NB4 (cell line): ENCODE data around the gene FRMD5.

ENCODE experiments used
- MYC ChIP-seq: IDR thresholded peaks from 2 replicates; pipeline ENCODE4 v1.6.1; 2011; ENCODE audit warnings: low read depth, low read length
- POLR2A ChIP-seq: IDR thresholded peaks from 2 replicates; pipeline ENCODE4 v1.6.1; 2011; ENCODE audit warnings: mild to moderate bottlenecking; ENCODE audit not compliant: insufficient read length; ENCODE audit errors: extremely low read depth
- TF ChIP-seq, protein P1 (sequence below): IDR thresholded peaks from 2 replicates; pipeline ENCODE4 v1.6.1; 2011; ENCODE audit warnings: low read depth, low read length
- TF ChIP-seq, protein P2 (sequence below): IDR thresholded peaks from one replicate; pipeline ENCODE4 v1.5.1; 2012; ENCODE audit warnings: low read depth, low read length

DNA sequence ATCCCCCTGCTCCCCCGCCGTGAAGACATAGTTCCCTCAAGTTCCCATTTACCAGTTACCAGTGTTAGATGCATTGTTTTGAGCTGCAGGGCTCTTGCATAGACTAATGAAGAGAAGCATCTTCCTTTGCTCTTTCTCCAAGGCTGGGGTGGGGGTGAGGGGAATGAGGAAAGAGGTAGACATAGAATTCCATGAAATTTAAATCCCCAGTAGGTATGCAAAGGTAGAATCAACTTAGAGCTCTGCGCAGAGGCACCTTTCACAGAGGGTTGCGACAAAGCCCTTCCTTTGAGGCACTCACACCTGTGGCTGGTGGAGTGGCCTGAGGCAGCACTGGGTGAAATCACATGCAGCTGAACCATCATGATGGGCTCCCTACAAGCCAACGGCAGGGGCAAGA, 266.9 kb downstream of the FRMD5 start:
- TF ChIP-seq, protein P1, sequence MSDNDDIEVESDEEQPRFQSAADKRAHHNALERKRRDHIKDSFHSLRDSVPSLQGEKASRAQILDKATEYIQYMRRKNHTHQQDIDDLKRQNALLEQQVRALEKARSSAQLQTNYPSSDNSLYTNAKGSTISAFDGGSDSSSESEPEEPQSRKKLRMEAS: no peak
- TF ChIP-seq, protein P2, sequence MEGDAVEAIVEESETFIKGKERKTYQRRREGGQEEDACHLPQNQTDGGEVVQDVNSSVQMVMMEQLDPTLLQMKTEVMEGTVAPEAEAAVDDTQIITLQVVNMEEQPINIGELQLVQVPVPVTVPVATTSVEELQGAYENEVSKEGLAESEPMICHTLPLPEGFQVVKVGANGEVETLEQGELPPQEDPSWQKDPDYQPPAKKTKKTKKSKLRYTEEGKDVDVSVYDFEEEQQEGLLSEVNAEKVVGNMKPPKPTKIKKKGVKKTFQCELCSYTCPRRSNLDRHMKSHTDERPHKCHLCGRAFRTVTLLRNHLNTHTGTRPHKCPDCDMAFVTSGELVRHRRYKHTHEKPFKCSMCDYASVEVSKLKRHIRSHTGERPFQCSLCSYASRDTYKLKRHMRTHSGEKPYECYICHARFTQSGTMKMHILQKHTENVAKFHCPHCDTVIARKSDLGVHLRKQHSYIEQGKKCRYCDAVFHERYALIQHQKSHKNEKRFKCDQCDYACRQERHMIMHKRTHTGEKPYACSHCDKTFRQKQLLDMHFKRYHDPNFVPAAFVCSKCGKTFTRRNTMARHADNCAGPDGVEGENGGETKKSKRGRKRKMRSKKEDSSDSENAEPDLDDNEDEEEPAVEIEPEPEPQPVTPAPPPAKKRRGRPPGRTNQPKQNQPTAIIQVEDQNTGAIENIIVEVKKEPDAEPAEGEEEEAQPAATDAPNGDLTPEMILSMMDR: no peak
- TF ChIP-seq POLR2A: no peak
- TF ChIP-seq MYC: no peak
